HG02588 (cell line): ENCODE measurements around the gene NUP153.
"Not testable (repeated sequence)": the region's sequence is repeated elsewhere in the genome, so short reads cannot be mapped to it uniquely, and the experiment has no call there.

Experiments
- ATAC-seq: cut with Tn5 transposase; IDR thresholded peaks from one replicate; pipeline ENCODE4 v1.9.1; 2021; ENCODE audit warnings: mild to moderate bottlenecking, moderate library complexity; ENCODE audit not compliant: unreplicated experiment

The NUP153 gene

DNA sequence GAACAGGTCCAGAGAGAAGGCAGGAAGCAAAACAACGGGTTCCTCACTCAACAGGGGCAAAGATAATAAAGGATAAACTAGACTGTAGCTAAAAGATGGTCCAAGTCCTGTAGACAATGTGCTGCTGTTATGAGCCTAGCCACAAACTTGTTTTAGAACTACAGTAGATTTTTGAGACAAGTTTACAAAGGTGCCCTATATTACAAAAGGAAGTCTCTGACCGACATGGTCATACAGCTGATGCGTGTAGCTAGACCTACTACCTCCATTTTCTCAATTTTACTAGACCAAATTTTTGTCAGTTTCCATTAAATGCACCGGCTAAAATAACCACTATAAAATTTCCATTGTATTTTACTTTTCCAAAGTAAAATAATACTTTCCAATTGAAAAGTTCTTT, 94.7 kb downstream of the NUP153 start:
- no peak for ATAC-seq

DNA sequence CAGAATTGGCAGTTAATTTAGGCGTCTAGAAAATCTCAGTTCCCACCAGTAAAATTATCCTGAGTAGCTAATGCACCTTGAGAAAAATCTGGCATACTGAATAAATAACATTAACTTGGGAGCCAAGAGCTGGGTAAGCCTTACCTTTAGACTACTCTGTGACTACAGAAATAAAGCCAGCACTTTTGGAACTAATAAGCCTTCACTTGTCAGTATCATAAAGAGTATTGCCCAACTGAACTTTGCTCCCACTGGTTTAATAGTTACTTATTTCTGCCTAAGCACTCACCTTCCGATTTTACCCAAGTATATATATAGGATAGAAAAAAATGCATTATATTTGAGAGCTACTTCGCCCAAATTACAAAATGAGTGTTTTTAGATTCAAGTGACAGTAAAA, 95.9 kb downstream of the NUP153 start:
- ATAC-seq, result no peak

GRCh38 chr6:17606606-17607005, 100.1 kb downstream of the NUP153 start:
- no peak for ATAC-seq

- no peak for ATAC-seq
Measured at GRCh38 chr6:17602888-17603287, 103.8 kb downstream of the NUP153 start.

GRCh38 chr6:17601386-17601703, 105.4 kb downstream of the NUP153 start:
- ATAC-seq, result no peak

GRCh38 chr6:17600527-17601385, 106.0 kb downstream of the NUP153 start:
- ATAC-seq, result peak; percentile 56

- peak; percentile 87 for ATAC-seq
Measured at GRCh38 chr6:17599877-17600526, 106.7 kb downstream of the NUP153 start, which contains the start of gene FAM8A1. FAM8A1 (plus strand) TSS chr6:17600302; CDS start chr6:17600410, 108 bp downstream.

- no peak for ATAC-seq
Measured at GRCh38 chr6:17596085-17596484, 110.6 kb downstream of the NUP153 start.

- no peak for ATAC-seq
Measured at GRCh38 chr6:17593246-17593645, 113.5 kb downstream of the NUP153 start.

DNA sequence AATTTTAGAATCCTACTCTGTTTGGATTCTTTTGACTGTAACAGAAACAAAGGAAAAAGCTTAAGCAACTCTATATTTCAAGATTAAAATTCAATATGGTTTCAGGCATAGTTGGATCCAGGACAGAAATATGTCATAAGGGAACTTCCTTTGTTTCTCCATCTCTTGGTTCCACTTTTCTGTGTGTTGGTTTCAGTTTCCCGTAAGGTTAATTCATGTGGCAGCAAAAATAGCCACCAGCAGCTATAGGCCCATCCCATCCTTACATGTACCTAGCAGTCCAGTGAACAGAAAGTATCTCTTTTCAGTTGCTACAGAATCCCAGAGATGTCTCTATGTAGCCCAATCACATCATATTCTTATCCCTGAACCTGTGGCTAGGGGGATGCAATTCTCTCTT, 115.4 kb downstream of the NUP153 start:
- no peak for ATAC-seq

DNA sequence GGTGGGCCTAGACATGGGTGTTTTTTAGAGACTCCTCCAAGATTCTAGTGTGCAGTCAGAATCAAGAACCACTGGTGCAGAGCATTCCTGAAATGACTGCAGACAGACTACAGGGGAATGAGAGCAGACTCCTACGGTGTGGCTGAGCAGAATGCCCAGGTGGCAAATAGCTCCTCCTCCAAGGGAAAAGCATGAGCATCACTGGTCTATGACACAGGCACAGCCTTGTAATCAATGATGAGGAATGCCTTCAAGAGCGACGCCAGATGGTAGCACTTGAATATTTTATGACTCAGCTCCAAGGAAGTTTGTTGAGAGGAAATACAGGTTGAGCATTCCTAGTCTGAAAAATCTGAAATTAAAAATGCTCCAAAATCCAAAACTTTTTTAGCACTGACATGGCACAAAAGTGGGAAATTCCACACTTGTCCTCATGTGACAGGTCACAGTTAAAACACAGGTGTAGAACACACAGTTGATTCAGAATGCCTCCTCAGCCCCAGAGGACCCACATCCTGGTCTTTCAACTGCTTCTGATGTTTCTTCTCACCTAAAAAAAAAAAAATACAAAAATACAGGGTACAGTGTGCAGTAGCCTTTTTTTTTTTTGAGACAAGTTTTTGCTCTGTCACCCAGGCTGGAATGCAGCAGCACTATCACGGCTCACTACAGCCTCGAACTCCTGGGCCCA, 117.2 kb downstream of the NUP153 start:
- ATAC-seq, result no peak

GRCh38 chr6:17588011-17588410, 118.7 kb downstream of the NUP153 start:
- no peak for ATAC-seq

GRCh38 chr6:17586623-17587022, 120.1 kb downstream of the NUP153 start:
- ATAC-seq, result not testable (repeated sequence)

- no peak for ATAC-seq
Measured at GRCh38 chr6:17585766-17586490, 120.8 kb downstream of the NUP153 start.

DNA sequence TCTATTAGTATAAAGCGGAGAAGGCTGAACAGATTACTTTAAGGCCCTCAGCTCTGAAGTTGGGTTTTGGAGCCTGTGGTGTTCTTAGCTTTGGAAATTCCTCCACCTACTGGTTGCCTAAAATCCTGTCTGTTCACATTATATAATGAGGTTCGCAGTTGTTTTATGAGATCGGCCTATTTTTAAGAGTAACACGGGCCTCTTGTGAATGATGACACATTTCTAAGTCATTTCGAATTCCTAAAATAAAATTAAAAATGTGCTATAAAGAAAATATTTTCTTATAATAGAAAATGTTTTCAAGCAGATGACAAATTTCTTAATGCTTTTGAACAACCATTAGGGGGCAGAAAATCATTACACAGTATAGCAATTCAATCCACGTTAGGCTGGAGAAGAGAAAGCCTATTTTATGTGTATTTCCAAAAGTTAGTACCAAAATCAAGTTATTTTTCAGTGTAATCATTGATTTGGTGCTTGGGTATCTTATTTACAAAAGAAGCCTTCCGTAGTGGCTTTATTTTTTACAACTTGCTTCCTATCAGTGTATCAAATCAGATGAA, 122.4 kb downstream of the NUP153 start:
- ATAC-seq, result no peak

- ATAC-seq, result no peak
Measured at GRCh38 chr6:17583811-17584210, 122.9 kb downstream of the NUP153 start.

DNA sequence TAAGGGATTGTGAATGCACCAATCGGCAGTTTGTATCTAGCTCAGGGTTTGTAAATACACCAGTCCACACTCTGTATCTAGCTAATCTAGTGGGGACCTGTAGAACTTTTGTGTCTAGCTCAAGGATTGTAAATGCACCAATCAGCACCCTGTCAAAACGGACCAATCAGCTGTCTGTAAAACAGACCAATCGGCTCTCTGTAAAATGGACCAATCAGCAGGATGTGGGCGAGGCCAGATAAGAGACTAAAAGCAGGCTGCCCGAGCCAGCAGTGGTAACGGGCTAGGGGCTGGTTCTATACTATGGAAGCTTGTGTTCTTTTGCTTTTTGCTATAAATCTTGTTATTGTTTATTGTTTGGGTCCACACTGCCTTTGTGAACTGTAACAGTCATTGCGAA, 125.4 kb downstream of the NUP153 start:
- ATAC-seq, result not testable (repeated sequence)

- ATAC-seq, result no peak
Measured at GRCh38 chr6:17580518-17581048, 126.1 kb downstream of the NUP153 start.

- ATAC-seq, result no peak
Measured at GRCh38 chr6:17577059-17577458, 129.7 kb downstream of the NUP153 start.

- ATAC-seq, result no peak
Measured at GRCh38 chr6:17574866-17575560, 131.7 kb downstream of the NUP153 start.
